SK-N-MC (cell line): Measurements from ENCODE around the gene RAB6B.

Experiments used
- EZH2 ChIP-seq: fragments of 200-600 bp; sonication (generic); IDR thresholded peaks from one replicate; pipeline ENCODE4 v1.6.1; 2017; ENCODE audit warnings: antibody characterized with exemption
- FOXP2 ChIP-seq: optimal IDR thresholded peaks from 2 replicates; pipeline ENCODE3; 2011; ENCODE audit warnings: mild to moderate bottlenecking, moderate library complexity; ENCODE audit not compliant: insufficient read depth; ENCODE audit errors: extremely low read length, control extremely low read depth
- POLR2AphosphoS5 ChIP-seq: IDR thresholded peaks from 2 replicates; pipeline ENCODE4 v1.6.1; 2012; ENCODE audit warnings: mild to moderate bottlenecking, low read depth, low read length, borderline replicate concordance

- TF ChIP-seq EZH2 (no peak), POLR2AphosphoS5 (no peak), FOXP2 (no peak)
These were observed 48.0 kb upstream of the RAB6B start for GRCh38 chr3:133943639-133944141.
